ENCODE data around the gene TUBB4B. TPM values are rescaled to one million over a fixed set of nuclear protein-coding genes. Genes with fewer than 3 reads are reported as not detected.

TUBB4B gene
- total RNA-seq, 1 donor from 2014 or later, result 262 TPM

DNA sequence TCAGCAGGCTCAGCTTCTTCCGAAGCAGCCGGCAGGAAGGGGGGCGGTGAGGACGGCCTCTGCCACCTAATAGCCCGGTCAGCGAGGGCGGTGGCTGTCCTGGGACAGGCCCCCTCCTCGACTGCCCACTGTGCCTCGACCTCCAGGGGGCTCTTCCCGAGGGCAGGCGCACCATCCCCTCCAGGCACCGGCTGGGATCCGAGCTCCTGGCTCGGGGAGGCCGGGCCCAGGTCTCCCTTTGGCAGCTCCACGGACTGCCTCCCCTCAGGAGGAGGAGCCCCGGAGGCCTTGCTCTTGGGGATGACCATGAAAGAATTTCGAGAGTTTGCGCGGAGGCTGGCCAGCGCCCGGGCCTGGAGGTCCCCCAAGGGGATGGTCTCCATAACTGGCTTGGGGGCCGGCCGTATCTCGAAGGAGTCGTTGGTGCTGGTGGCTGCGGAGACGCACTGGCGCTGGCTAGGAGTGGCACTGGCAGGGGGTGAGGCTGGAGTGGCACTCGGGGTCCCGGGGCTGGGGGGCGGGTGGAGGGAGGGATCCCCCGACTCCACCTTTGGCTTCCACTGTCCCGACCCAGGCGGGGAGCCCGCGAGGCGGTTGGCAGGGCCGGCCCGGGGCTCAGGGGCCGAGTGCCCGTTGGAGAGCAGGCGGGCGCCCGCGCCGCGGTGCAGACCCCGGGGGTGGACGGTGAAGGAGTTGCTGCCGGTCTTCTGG is 41.5 kb upstream of the TUBB4B start:
- peak overlapping the region; percentile 44 for H3K4me3 ChIP-seq (ENCODE audit: low read depth, low read length)
- no peaks in the 10 kb centered on the region for H3K36me3 ChIP-seq (ENCODE audit: control insufficient read depth, insufficient read depth, low read length)
- no peak for DNase-seq (ENCODE audit: low read depth)
- TF ChIP-seq CTCF (IDR thresholded peaks at IDR 0.05; ENCODE audit: insufficient read depth, low read length, poor library complexity, severe bottlenecking), result no peak
- H3K27me3 ChIP-seq (ENCODE audit: control insufficient read depth, insufficient read depth, low read length), result no peaks in the 10 kb centered on the region

DNA sequence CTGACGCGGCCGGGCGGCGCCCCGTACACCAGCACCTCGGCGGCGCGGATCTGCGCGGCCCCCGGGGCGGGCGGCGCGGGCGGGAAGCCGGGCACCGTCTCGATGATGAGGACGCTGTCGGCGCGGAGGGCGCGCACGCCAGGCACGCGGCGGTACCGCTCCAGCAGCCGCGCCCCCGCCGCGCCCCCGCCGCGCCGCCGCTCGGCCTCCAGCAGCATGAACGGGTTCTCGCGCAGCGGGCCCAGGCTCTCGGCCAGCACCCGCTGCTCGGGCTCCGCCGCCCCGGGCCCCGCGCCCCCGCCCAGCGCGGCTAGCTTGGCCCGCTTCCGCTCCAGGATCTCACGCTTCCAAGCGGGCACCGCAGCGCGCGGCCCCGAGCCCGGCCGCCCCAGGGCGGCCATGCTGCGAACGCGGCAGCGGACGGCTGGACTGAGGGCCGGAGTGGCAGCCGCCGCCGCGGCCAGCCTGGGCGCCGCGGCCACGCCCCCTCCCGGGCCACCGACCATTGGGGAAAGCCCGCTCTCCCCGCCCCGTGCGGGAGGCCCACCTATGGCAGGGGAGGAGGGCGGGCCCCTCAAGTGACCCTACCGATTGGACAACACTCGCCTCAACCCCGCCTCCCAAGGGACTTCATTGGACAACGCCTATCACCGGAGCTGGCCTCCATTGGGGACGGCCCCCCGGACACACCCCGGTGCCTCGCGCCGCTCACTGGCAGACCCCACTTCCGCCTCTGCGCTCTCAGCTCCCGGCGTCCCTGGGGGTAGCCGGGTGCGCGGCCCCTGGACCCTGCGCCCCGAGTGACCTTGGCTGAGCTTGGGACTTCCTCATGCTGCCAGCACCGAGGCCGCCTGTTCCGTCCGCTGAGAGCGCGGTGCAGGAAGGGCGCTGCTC is 40.5 kb upstream of the TUBB4B start, which contains the start of gene TPRN:
Gene TPRN, minus strand, starts transcription at position 431 of the 894 bp plus-strand sequence. Its CDS starts 30 bp downstream, at position 401.
- peak; percentile 93 for DNase-seq (ENCODE audit: low read depth)
- Histone ChIP-seq H3K4me3 (ENCODE audit: low read depth, low read length) (peak within 1 kb of the TSS; percentile 79), H3K27me3 (ENCODE audit: control insufficient read depth, insufficient read depth, low read length) (no peaks in the 10 kb centered on the region), H3K36me3 (ENCODE audit: control insufficient read depth, insufficient read depth, low read length) (no peaks in the 10 kb centered on the region)
- TF ChIP-seq CTCF (IDR thresholded peaks at IDR 0.05; ENCODE audit: insufficient read depth, low read length, poor library complexity, severe bottlenecking), result no peak

- TF ChIP-seq CTCF (IDR thresholded peaks at IDR 0.05; ENCODE audit: insufficient read depth, low read length, poor library complexity, severe bottlenecking), result no peak
- DNase-seq (ENCODE audit: low read depth), result no peak
- peak overlapping the region; percentile 79 for H3K4me3 ChIP-seq (ENCODE audit: low read depth, low read length)
- no peaks in the 10 kb centered on the region for H3K36me3 ChIP-seq (ENCODE audit: control insufficient read depth, insufficient read depth, low read length)
- no peaks in the 10 kb centered on the region for H3K27me3 ChIP-seq (ENCODE audit: control insufficient read depth, insufficient read depth, low read length)
Observed at GRCh38 chr9:137201205-137201868, 39.8 kb upstream of the TUBB4B start.

GRCh38 chr9:137202966-137203365 is 38.1 kb upstream of the TUBB4B start:
- no peak overlapping the region for H3K4me3 ChIP-seq (ENCODE audit: low read depth, low read length)
- DNase-seq (ENCODE audit: low read depth), result no peak
- no peaks in the 10 kb centered on the region for H3K27me3 ChIP-seq (ENCODE audit: control insufficient read depth, insufficient read depth, low read length)
- H3K36me3 ChIP-seq (ENCODE audit: control insufficient read depth, insufficient read depth, low read length), result no peaks in the 10 kb centered on the region
- no peak for TF ChIP-seq CTCF (IDR thresholded peaks at IDR 0.05; ENCODE audit: insufficient read depth, low read length, poor library complexity, severe bottlenecking)

- TF ChIP-seq CTCF (IDR thresholded peaks at IDR 0.05; ENCODE audit: insufficient read depth, low read length, poor library complexity, severe bottlenecking), result no peak
- no peak for DNase-seq (ENCODE audit: low read depth)
- no peaks in the 10 kb centered on the region for H3K36me3 ChIP-seq (ENCODE audit: control insufficient read depth, insufficient read depth, low read length)
- H3K27me3 ChIP-seq (ENCODE audit: control insufficient read depth, insufficient read depth, low read length), result no peaks in the 10 kb centered on the region
- peak overlapping the region; percentile 98 for H3K4me3 ChIP-seq (ENCODE audit: low read depth, low read length)
Observed at GRCh38 chr9:137204731-137205125, 36.4 kb upstream of the TUBB4B start.

Data from kidney epithelial cell (primary cell).